GM19043 (cell line): ENCODE measurements around the gene EMC1.
"Not testable (repeated sequence)": the region's sequence is repeated elsewhere in the genome, so short reads cannot be mapped to it uniquely, and the experiment has no call there.

Experiments used
- ATAC-seq: cut with Tn5 transposase; IDR thresholded peaks from one replicate; pipeline ENCODE4 v1.9.1; 2021; ENCODE audit warnings: low read depth; ENCODE audit not compliant: unreplicated experiment

The EMC1 gene

GRCh38 chr1:19262047-19262446 lies 10.7 kb upstream of the EMC1 start:
- no peak for ATAC-seq

GRCh38 chr1:19260211-19261138 lies 9.2 kb upstream of the EMC1 start:
- no peak for ATAC-seq

- no peak for ATAC-seq
These were observed 7.0 kb upstream of the EMC1 start for GRCh38 chr1:19258353-19258752.

- no peak for ATAC-seq
These were observed 6.0 kb upstream of the EMC1 start for GRCh38 chr1:19257178-19257914.

- not testable (repeated sequence) for ATAC-seq
These were observed 5.0 kb upstream of the EMC1 start for GRCh38 chr1:19256301-19256700.

GRCh38 chr1:19255288-19255687 lies 4.0 kb upstream of the EMC1 start:
- ATAC-seq, result no peak

GRCh38 chr1:19254416-19254815 lies 3.1 kb upstream of the EMC1 start:
- no peak for ATAC-seq

GRCh38 chr1:19250629-19251304 lies 557 bp downstream of the EMC1 start:
- ATAC-seq, result no peak

GRCh38 chr1:19240673-19241538 lies 10.4 kb downstream of the EMC1 start:
- ATAC-seq, result no peak

- ATAC-seq, result no peak
These were observed 11.4 kb downstream of the EMC1 start for GRCh38 chr1:19239876-19240275.

GRCh38 chr1:19234224-19234623 lies 17.1 kb downstream of the EMC1 start:
- ATAC-seq, result no peak

GRCh38 chr1:19232524-19232846 lies 18.8 kb downstream of the EMC1 start:
- no peak for ATAC-seq

- ATAC-seq, result not testable (repeated sequence)
These were observed 19.4 kb downstream of the EMC1 start for GRCh38 chr1:19231736-19232523.

GRCh38 chr1:19229828-19230325 lies 21.4 kb downstream of the EMC1 start:
- no peak for ATAC-seq

GRCh38 chr1:19229229-19229628 lies 22.1 kb downstream of the EMC1 start:
- ATAC-seq, result no peak

GRCh38 chr1:19222979-19223824 lies 28.1 kb downstream of the EMC1 start:
- no peak for ATAC-seq

- no peak for ATAC-seq
These were observed 28.8 kb downstream of the EMC1 start for GRCh38 chr1:19222573-19222972.

- no peak for ATAC-seq
These were observed 30.3 kb downstream of the EMC1 start for GRCh38 chr1:19220991-19221390.
